Spleen (tissue), 11 donors: ENCODE data around the gene SLC4A1AP. TPM values are rescaled to one million over a fixed set of nuclear protein-coding genes. Genes with fewer than 3 reads are reported as not detected.

Experiments used
- DNase-seq: peaks from one replicate; pipeline ENCODE4 v3.0.0-alpha.2; 2020
- H3K27ac ChIP-seq, 8 donors: fragments of 200-600 bp; sonication (generic) in 7 of 8; 1 replicate in 4 of 8; 2 replicates in 4 of 8; pipeline versions ENCODE4 v1.5.0 to v1.8.0; 2016 to 2021; ENCODE audit warnings: inconsistent platforms in 4 of 8, mild to moderate bottlenecking in 4 of 8, moderate library complexity in 1 of 8
- H3K27me3 ChIP-seq, 7 donors: fragments of 200-600 bp; sonication (generic) in 6 of 7; replicated peaks in 1 of 7; 1 replicate in 4 of 7; 2 replicates in 3 of 7; pipeline versions ENCODE4 v1.5.0 to v1.8.0; 2016 to 2021; ENCODE audit warnings: inconsistent platforms in 3 of 7, mild to moderate bottlenecking in 1 of 7
- H3K36me3 ChIP-seq, 6 donors: fragments of 200-600 bp; sonication (generic) in 5 of 6; 1 replicate in 4 of 6; 2 replicates in 2 of 6; pipeline versions ENCODE4 v1.5.0 to v1.8.0; 2016 to 2021; ENCODE audit warnings: inconsistent platforms in 2 of 6
- H3K4me1 ChIP-seq, 6 donors: fragments of 200-600 bp; sonication (generic) in 5 of 6; 1 replicate in 3 of 6; 2 replicates in 3 of 6; pipeline versions ENCODE4 v1.5.0 to v1.8.0; 2016 to 2021; ENCODE audit warnings: inconsistent platforms in 3 of 6
- H3K4me3 ChIP-seq, 8 donors: fragments of 200-600 bp; sonication (generic) in 7 of 8; 1 replicate in 4 of 8; 2 replicates in 4 of 8; pipeline versions ENCODE4 v1.5.0 to v1.8.0; 2016 to 2021; ENCODE audit warnings: inconsistent platforms in 4 of 8, mild to moderate bottlenecking in 4 of 8, moderate library complexity in 2 of 8
- H3K9me3 ChIP-seq, 8 donors: fragments of 200-600 bp; sonication (generic) in 7 of 8; 1 replicate in 4 of 8; 2 replicates in 4 of 8; pipeline versions ENCODE4 v1.5.0 to v1.8.0; 2016 to 2021; ENCODE audit warnings: inconsistent platforms in 4 of 8
- CTCF ChIP-seq, 11 experiments: fragments of 200-600 bp in 7 of 11; fragments of 450-650 bp in 4 of 11; sonication (generic) in 4 of 11; IDR thresholded peaks in 8 of 11; conservative IDR thresholded peaks in 3 of 11; 1 replicate in 7 of 11; 2 replicates in 4 of 11; pipeline versions ENCODE4 v1.4.0 to v1.8.0; 2016 to 2021; ENCODE audit warnings: antibody characterized with exemption in 11 of 11, inconsistent platforms in 4 of 11, mild to moderate bottlenecking in 1 of 11
- POLR2A ChIP-seq, 3 donors: fragments of 450-650 bp; IDR thresholded peaks; one replicate each; pipeline ENCODE4 v1.5.1; 2017; ENCODE audit warnings: antibody characterized with exemption in 3 of 3, mild to moderate bottlenecking in 1 of 3
- POLR2AphosphoS5 ChIP-seq, 3 donors: sonication (generic); formaldehyde crosslinking; IDR thresholded peaks; one replicate each; pipeline ENCODE4 v1.5.1; 2017; ENCODE audit warnings: antibody characterized with exemption in 3 of 3
- WGBS, 5 donors: extraction: QIAGEN DNeasy Blood & Tissue Kit in 3 of 5; methylation state at CpG; one replicate each; pipeline versions ENCODE4 v1.1.5 to v1.1.7; 2013 to 2018; 5-methylcytosine and 5-hydroxymethylcytosine counted together
- intact Hi-C: fragments of 100-400 bp; cut with DNase I; formaldehyde crosslinking; loops from one replicate; pipeline ENCODE4 v1.15.0; 2023; ENCODE audit warnings: low total_unique reads
- polyA plus RNA-seq, 3 donors: library from polyadenylated mRNA; stranded (reverse); fragments of 200-250 nt; gene quantifications; one replicate each; pipeline ENCODE4 v1.2.1, GENCODE V29; 2013
- total RNA-seq, 7 donors: library from RNA; depleted of rRNA in 3 of 7; stranded (reverse); fragments of >200 nt in 3 of 7; fragmentation: NEBNext Ultra II Directional in 4 of 7; extraction: Animal tissue kit (Norgen Biotek cat#: 25700) in 4 of 7; gene quantifications; one replicate each; pipeline versions ENCODE4 v1.1.0 to v1.2.1, GENCODE V29; 2016 to 2021
- donor health status: healthy with polysubstance abuse.
- donor health status: DM: no; HTN: no; CAD: no; lungs with moderate emphysema.
- donor health status: DM: no; HTN: no; CAD: no.
- donor health status: Bipolar disorder and iron deficiency.
- donor health status: healthy.
- donor health status: DM: no; HTN: no; CAD: no.
- donor health status: DM: yes; HTN: yes; CAD: no.

Gene SLC4A1AP
- total and polyA plus RNA-seq, 10 donors = 10.5 to 25.4 (median 19.1) TPM

- Histone ChIP-seq H3K9me3 (no peaks in the 10 kb centered on the region), H3K36me3 (peaks cover 0 to 58% (median 52%) of the 10 kb centered on the region in 6 donors), H3K27ac (peak overlapping the region; percentile 77 to 96 (median 92)), H3K4me3 (peak overlapping the region; percentile 69 to 97 (median 92)), H3K4me1 (peaks cover 29 to 89% (median 51%) of the 10 kb centered on the region in 6 donors), H3K27me3 (no peaks in the 10 kb centered on the region)
- TF ChIP-seq CTCF (IDR thresholded peaks at IDR 0.05 in 8 of 11, conservative IDR thresholded peaks at IDR 0.05 in 3 of 11) (no peak), POLR2A (IDR thresholded peaks at IDR 0.05) (no peak), POLR2AphosphoS5 (IDR thresholded peaks at IDR 0.05) (no peak)
- 3 to 18% (median 5%) methylated on average over 16 to 28 of the region's 28 CpGs for WGBS, 5 donors
- no peak for DNase-seq
- intact Hi-C loops = no loop called here
Measured at GRCh38 chr2:27664154-27664574, 475 bp downstream of the SLC4A1AP start.

- intact Hi-C loops = no loop called here
- H3K9me3 ChIP-seq = no peaks in the 10 kb centered on the region
- DNase-seq = no peak
- peak overlapping the region; percentile 69 to 97 (median 92) for H3K4me3 ChIP-seq
- 78 to 88% (median 83%) methylated on average over 16 of the region's 16 CpGs for WGBS, 5 donors
- peaks cover 0 to 58% (median 52%) of the 10 kb centered on the region in 6 donors for H3K36me3 ChIP-seq
- H3K27ac ChIP-seq = peak overlapping the region in 3 of 8 donors; percentile 89 to 96 (median 90)
- no peaks in the 10 kb centered on the region for H3K27me3 ChIP-seq
- peaks cover 29 to 82% (median 47%) of the 10 kb centered on the region in 6 donors for H3K4me1 ChIP-seq
- TF ChIP-seq CTCF (IDR thresholded peaks at IDR 0.05 in 8 of 11, conservative IDR thresholded peaks at IDR 0.05 in 3 of 11) = no peak
- no peak for TF ChIP-seq POLR2AphosphoS5 (IDR thresholded peaks at IDR 0.05)
- no peak for TF ChIP-seq POLR2A (IDR thresholded peaks at IDR 0.05)
Measured at GRCh38 chr2:27664622-27665363, 1.1 kb downstream of the SLC4A1AP start.

GRCh38 chr2:27667446-27667845 lies 3.8 kb downstream of the SLC4A1AP start:
- H3K4me1 ChIP-seq = peaks cover 24 to 64% (median 36%) of the 10 kb centered on the region in 6 donors
- intact Hi-C loops = no loop called here
- H3K4me3 ChIP-seq = no peak overlapping the region
- H3K36me3 ChIP-seq = peaks cover 0 to 62% (median 55%) of the 10 kb centered on the region in 6 donors
- no peaks in the 10 kb centered on the region for H3K9me3 ChIP-seq
- 21 to 38% (median 32%) methylated on average over 1 of the region's 1 CpG for WGBS, 5 donors
- no peak for TF ChIP-seq POLR2AphosphoS5 (IDR thresholded peaks at IDR 0.05)
- H3K27ac ChIP-seq = peak overlapping the region in 5 of 8 donors; percentile 4 to 70 (median 64)
- no peak for DNase-seq
- no peaks in the 10 kb centered on the region for H3K27me3 ChIP-seq

GRCh38 chr2:27671235-27671634 lies 7.5 kb downstream of the SLC4A1AP start:
- Histone ChIP-seq H3K4me1 (peaks cover 0 to 32% (median 10%) of the 10 kb centered on the region in 6 donors), H3K27me3 (no peaks in the 10 kb centered on the region), H3K9me3 (no peaks in the 10 kb centered on the region), H3K4me3 (no peak overlapping the region), H3K27ac (no peak overlapping the region), H3K36me3 (peaks cover 0 to 100% (median 78%) of the 10 kb centered on the region in 6 donors)
- TF ChIP-seq POLR2AphosphoS5 (IDR thresholded peaks at IDR 0.05) (no peak), CTCF (IDR thresholded peaks at IDR 0.05 in 8 of 11, conservative IDR thresholded peaks at IDR 0.05 in 3 of 11) (no peak), POLR2A (IDR thresholded peaks at IDR 0.05) (no peak)
- DNase-seq = no peak
- WGBS, 5 donors = 83 to 92% (median 89%) methylated on average over 4 of the region's 4 CpGs
- intact Hi-C loops = no loop called here
